Activated B cell treated with CpG ODN at 0.5 μM for 24 hours (primary cell): ENCODE results near the gene APLNR. TPM values are rescaled to one million over a fixed set of nuclear protein-coding genes. Genes with fewer than 3 reads are reported as not detected.

Experiments
- ATAC-seq: fragments of 200-7000 bp; cut with Tn5 transposase; one replicate; pipeline ENCODE4 v1.10.0; 2021; ENCODE audit warnings: low read depth, mild to moderate bottlenecking, moderate library complexity
- CTCF ChIA-PET: fragments of 350-600 bp; sonication (Branson Sonifier 250); formaldehyde crosslinking; loops from one replicate; lab custom pipeline; 2021; ENCODE audit warnings: antibody characterized with exemption; lab: Charles Lee
- POLR2A ChIA-PET: fragments of 350-600 bp; sonication (Branson Sonifier 250); formaldehyde crosslinking; loops from one replicate; lab custom pipeline; 2021; ENCODE audit warnings: antibody characterized with exemption; lab: Charles Lee
- DNase-seq: peaks from one replicate; pipeline ENCODE4 v3.0.0; 2022
- H3K27ac Mint-ChIP-seq: one replicate; pipeline ENCODE4 v1.8.0; 2020; ENCODE audit warnings: mixed read lengths
- H3K27me3 Mint-ChIP-seq: one replicate; pipeline ENCODE4 v1.8.0; 2021; ENCODE audit warnings: mixed read lengths
- H3K36me3 Mint-ChIP-seq: one replicate; pipeline ENCODE4 v1.8.0; 2021; ENCODE audit warnings: low read depth, mixed read lengths
- H3K4me1 Mint-ChIP-seq: one replicate; pipeline ENCODE4 v1.8.0; 2021; ENCODE audit warnings: mixed read lengths
- H3K4me3 Mint-ChIP-seq: one replicate; pipeline ENCODE4 v1.8.0; 2020; ENCODE audit warnings: mild to moderate bottlenecking, mixed read lengths
- H3K9me3 Mint-ChIP-seq: one replicate; pipeline ENCODE4 v1.8.0; 2020; ENCODE audit warnings: mixed read lengths
- intact Hi-C: fragments of 100-400 bp; cut with micrococcal nuclease; formaldehyde crosslinking; loops from one replicate; pipeline ENCODE4 v1.15.1; 2024
- total RNA-seq: library from RNA; stranded (reverse); gene quantifications from 2 replicates; pipeline ENCODE4 v1.2.3, GENCODE V29; 2022
- TF ChIP-seq, protein P1 (sequence below): fragments of 200-600 bp; IDR thresholded peaks from one replicate; pipeline ENCODE4 v1.8.0; 2022; ENCODE audit warnings: antibody characterized with exemption, mild to moderate bottlenecking

The APLNR gene
- total RNA-seq, 1 donor from 2014 or later: not detected

DNA sequence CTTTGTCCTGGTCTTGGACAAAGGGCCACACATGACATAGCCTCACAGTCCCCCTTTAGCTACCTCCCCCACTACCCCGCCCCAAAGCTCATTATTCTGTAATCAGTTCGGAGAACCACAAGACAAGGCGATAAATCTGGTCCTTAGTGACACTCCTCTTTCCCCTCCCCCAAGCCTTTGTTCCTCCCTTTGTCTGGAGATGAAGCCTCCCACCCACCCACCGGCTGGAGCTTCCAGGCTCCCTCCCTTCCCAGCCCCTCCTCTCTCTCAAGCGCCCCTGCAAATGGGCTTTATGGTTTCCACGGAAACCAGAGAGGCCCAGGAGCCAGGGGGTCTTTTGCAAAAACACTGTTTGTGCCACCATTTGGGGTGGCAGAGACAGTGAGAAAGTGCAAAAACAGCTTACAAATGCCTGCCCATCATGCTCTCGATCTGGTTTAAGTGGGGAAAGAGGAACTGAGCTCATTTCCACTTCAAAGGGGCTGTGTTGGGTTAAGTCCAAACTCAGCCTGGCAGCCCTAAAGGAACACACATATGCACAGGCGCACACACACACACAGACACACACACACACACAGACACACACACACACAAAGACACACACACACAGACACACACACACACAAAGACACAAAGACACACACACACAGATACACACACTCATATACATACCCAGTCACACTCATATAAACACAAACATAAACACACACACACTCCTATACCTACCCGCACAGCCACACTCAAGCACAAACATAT lies 23.5 kb downstream of the APLNR start:
- Mint-ChIP-seq H3K36me3 (no peaks in the 10 kb centered on the region), H3K4me3 (no peak overlapping the region), H3K4me1 (no peaks in the 10 kb centered on the region), H3K27ac (no peak overlapping the region), H3K9me3 (no peaks in the 10 kb centered on the region), H3K27me3 (peaks cover 5% of the 10 kb centered on the region)
- no peak for DNase-seq
- TF ChIP-seq, protein P1, sequence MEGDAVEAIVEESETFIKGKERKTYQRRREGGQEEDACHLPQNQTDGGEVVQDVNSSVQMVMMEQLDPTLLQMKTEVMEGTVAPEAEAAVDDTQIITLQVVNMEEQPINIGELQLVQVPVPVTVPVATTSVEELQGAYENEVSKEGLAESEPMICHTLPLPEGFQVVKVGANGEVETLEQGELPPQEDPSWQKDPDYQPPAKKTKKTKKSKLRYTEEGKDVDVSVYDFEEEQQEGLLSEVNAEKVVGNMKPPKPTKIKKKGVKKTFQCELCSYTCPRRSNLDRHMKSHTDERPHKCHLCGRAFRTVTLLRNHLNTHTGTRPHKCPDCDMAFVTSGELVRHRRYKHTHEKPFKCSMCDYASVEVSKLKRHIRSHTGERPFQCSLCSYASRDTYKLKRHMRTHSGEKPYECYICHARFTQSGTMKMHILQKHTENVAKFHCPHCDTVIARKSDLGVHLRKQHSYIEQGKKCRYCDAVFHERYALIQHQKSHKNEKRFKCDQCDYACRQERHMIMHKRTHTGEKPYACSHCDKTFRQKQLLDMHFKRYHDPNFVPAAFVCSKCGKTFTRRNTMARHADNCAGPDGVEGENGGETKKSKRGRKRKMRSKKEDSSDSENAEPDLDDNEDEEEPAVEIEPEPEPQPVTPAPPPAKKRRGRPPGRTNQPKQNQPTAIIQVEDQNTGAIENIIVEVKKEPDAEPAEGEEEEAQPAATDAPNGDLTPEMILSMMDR: no peak
- ATAC-seq: no peak
- CTCF ChIA-PET: no interaction called here
- POLR2A ChIA-PET: no interaction called here
- intact Hi-C loops: no loop called here

DNA sequence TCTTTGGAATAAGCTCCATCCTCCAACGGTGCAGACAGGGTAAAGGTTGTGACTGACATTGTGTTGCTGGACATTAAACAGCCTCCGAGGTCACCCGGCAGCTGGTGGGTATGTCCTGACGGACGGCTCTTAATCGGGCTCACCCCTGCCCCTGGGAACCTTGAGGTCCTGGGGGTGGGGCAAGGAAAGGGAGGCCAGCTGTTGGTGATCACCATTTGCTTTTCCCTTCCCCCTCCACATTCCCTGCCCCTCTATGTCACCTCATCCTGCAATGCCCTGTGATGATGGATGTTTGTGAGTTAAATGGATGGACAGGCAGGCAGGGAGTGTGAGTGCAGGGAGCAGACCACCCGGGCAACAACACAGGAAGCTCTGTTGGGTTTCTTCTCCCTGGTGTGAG lies 26.3 kb downstream of the APLNR start:
- ATAC-seq: no peak
- no peak for DNase-seq
- TF ChIP-seq, protein P1: no peak
- Mint-ChIP-seq H3K27me3 (peaks cover 19% of the 10 kb centered on the region), H3K9me3 (no peaks in the 10 kb centered on the region), H3K4me1 (no peaks in the 10 kb centered on the region), H3K36me3 (no peaks in the 10 kb centered on the region), H3K4me3 (no peak overlapping the region), H3K27ac (no peak overlapping the region)
- intact Hi-C loops: no loop called here
- CTCF ChIA-PET: no interaction called here
- POLR2A ChIA-PET: no interaction called here

DNA sequence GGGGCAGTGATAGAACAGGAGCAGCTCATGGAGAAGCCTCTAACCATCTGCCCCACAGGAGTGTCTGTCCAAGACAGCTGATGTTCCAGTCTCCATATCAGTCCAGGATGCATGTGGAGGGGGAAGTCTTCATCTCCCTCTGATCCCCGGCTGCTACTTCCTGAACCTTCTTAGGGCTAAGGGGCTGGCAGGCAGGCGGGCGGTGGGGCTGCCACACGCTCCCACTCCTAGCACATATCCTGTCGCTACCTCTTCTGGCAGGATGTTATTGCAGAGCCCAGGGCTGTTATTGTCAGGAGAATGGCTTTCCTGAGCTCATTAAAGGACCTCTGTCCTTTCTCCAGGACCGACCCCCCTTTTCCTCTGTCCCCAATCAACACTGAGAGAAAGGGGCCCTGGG lies 29.9 kb downstream of the APLNR start:
- H3K36me3 Mint-ChIP-seq: no peaks in the 10 kb centered on the region
- POLR2A ChIA-PET: no interaction called here
- H3K4me3 Mint-ChIP-seq: no peak overlapping the region
- peaks cover 24% of the 10 kb centered on the region for H3K27me3 Mint-ChIP-seq
- DNase-seq (no peak), ATAC-seq (no peak)
- H3K9me3 Mint-ChIP-seq: no peaks in the 10 kb centered on the region
- intact Hi-C loops: no loop called here
- TF ChIP-seq, protein P1: no peak
- no peak overlapping the region for H3K27ac Mint-ChIP-seq
- no peaks in the 10 kb centered on the region for H3K4me1 Mint-ChIP-seq
- CTCF ChIA-PET: no interaction called here

DNA sequence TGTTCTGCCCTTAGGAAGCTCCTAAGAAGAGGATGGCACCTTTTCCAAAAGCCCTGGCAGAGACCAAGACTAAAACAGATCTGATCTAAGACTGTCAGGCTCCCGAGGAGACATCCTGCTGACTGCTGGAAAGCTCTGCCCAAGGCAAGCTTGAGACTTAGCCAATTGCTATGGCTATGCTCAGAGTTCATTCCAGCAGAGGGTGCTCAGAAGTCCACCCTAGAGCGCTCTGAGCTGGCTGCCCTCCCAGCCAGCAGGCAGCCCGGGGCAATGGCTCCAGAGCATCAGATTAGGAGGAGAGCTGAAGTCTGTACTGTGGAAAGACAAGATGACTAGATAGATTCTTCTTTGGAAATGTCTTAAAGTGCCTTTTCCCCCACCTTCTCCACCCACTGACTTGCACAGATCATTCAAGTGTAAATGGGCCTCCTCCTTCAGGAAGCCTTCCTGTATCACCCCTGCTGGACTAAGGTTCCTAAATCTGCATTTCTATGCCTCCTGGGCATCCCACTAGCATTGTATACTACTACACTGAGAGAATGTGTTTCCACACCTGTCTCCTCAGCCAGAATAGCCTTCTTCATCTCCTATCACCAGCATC lies 31.9 kb downstream of the APLNR start:
- Mint-ChIP-seq H3K4me3 (no peak overlapping the region), H3K36me3 (no peaks in the 10 kb centered on the region), H3K27ac (no peak overlapping the region), H3K9me3 (no peaks in the 10 kb centered on the region), H3K27me3 (peaks cover 24% of the 10 kb centered on the region), H3K4me1 (no peaks in the 10 kb centered on the region)
- intact Hi-C loops: no loop called here
- TF ChIP-seq, protein P1: no peak
- ChIA-PET POLR2A (no interaction called here), CTCF (no interaction called here)
- ATAC-seq (no peak), DNase-seq (no peak)

DNA sequence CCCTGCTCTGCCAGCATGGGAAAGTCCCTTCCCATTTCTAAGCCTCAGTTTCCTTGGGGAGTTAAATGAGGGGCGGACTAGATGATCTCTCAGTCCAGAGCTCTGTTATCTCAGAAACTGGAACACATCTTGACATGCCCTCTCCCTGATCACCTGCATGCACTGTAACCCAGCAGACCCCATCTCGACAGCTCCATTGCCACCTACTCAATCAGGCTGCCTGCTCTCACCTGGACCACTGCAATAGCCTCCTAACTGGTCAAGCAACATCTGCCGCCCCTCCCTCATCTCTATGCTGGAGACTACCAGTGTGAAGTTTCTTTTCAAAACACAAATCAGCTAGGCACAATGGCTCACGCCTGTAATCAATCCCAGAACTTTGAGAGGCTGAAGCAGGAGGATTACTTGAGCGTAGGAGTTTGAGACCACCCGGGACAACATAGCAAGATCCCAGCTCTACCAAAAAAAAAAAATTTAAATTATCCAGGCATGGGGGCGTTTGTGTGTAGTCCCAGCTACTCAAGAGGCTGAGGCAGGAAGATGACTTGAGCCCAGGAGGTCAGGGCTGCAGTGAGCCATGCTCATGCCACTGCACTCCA lies 33.1 kb downstream of the APLNR start:
- Mint-ChIP-seq H3K4me1 (no peaks in the 10 kb centered on the region), H3K36me3 (no peaks in the 10 kb centered on the region), H3K27ac (no peak overlapping the region), H3K27me3 (peaks cover 24% of the 10 kb centered on the region), H3K9me3 (no peaks in the 10 kb centered on the region), H3K4me3 (no peak overlapping the region)
- no peak for ATAC-seq
- ChIA-PET POLR2A (no interaction called here), CTCF (no interaction called here)
- TF ChIP-seq, protein P1: no peak
- DNase-seq: no peak
- intact Hi-C loops: no loop called here
